Left ventricle myocardium superior (tissue), 1 donor: ENCODE measurements around the gene IGLL5. TPM values are rescaled to one million over a fixed set of nuclear protein-coding genes. Genes with fewer than 3 reads are reported as not detected.

ENCODE experiments used
- ATAC-seq: fragments of 200-7000 bp; cut with Tn5 transposase; one replicate; pipeline ENCODE4 v1.9.1; 2020; ENCODE audit warnings: mild to moderate bottlenecking, moderate library complexity
- DNase-seq: peaks from one replicate; pipeline ENCODE4 v3.0.0-alpha.2; 2020
- intact Hi-C: fragments of 100-400 bp; cut with micrococcal nuclease; formaldehyde crosslinking; loops from one replicate; pipeline ENCODE4 v1.11.0; 2022
- microRNA-seq: library from miRNA; unstranded; fragments of <30 nt; microRNA quantifications from one replicate; pipeline ENCODE4 v1.2.0, GENCODE V29; 2020; ENCODE audit warnings: borderline number of aligned reads
- total RNA-seq: library from RNA; stranded (reverse); fragmentation: NEBNext Ultra II Directional; extraction: Animal tissue kit (Norgen Biotek cat#: 25700); gene quantifications from one replicate; pipeline ENCODE4 v1.2.1, GENCODE V29; 2021
- donor health status: DM: no; HTN: yes; CAD: no; lungs with severe emphysema.

The IGLL5 gene
- total RNA-seq, 1 donor from 2014 or later, result 0.92 TPM

DNA sequence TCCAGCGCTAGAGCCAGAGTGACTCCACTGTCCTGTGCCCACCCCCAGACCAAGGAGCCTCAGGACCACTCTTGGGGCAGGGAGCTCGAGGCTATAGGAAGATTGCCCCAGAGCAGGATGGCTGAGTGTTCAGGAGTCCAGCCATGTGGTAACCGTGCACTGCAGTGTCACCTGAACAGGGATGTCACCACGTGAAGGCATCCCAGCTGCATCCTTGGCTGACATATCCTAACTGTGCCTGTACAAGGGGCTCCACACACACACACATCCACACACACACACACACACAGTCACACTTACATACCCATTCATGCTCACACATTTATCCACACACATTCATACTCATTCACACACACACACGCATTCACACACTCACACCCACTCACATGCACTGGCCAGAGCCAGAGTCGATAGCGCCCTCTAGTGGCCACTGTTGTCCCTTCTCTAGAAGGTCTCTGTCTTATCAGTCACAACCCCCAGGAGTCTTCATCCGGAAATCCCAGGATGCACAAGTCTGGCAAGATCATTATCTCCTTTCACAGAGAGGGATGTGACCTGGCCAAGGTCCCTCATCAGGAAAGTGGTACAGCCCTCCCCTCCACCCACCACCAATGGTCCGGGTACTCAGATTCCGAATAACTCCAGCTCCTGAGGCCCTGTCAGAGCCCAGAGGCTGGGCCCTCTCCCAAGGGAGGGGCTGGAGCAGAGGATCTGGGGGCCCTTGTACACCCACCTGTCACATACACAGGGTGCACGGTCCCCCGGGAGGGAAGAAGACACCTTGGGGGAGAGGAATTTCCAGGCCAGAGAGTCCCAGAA is 55.1 kb downstream of the IGLL5 start:
- intact Hi-C loops, result no loop called here
- ATAC-seq (peak; percentile 49), DNase-seq (peak; percentile 46)

DNA sequence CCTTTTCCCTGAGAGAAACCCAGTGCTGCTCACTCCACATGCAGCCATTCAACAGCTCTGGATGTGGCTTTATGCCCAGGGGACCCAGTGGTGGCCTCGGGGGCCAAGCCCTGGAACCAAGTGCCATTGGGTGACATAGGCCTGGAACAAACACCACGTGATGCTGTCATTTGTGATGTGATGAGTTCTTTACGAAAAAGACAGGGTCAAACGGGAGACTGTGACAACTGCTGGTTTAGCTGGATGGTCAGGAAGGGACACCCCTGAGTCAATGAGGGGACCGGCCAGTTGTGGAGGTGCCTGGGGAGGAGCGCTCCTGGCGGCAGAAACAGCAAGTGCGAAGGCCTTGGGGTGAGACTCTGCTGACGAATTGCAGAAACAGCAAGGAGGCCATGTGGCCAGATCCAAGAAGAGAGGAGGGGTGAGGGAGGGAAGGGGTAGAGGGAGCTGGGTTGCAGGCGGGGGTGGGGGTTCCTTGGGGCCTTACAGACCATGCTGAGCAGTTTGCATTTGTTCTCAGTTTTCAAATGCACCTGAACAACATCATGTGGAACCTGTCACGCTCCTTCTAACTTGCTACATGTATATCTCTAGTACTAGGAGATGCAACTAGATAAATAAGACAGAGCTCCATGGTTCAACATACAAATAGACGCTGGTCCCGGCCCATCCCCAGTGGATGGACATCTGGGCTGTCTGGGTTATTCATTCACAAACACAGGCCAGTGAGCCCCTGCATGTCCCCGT is 56.1 kb downstream of the IGLL5 start:
- no peak for DNase-seq
- ATAC-seq, result no peak
- intact Hi-C loops, result no loop called here

DNA sequence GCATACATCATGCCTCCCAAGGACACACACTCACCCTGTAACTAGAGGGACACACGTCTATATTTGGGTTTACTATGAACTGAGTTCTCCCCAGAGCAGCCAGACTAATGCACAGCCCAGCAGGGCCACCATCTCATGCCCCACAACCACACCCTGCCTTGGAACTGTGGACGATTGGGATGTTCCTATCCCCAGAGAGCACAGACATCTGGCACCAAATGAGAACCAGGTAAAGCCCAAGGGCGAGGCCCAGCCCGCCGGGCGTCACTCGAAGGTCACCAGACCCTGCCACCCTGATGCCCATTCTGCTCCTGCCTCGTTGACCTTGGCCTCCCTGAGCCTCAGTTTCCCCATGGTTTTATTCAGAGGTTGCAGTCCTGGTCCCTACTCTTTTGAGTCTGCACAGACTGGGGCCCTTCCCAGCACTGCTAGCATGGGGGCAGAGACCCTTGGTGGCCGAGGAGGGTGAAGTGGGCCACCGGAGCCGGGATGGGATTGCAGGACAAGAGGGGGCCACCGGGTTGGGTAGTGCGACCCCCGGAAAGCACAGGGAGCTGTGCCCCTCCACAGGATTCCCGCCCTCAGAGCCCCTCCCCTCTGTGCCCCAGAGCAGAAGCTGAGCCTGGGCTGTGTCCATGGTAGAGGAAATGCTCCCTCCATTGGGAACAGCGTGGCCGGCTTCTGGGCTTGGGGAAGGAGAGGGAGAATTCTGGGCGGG is 56.8 kb downstream of the IGLL5 start:
- ATAC-seq (no peak), DNase-seq (peak; percentile 7)
- intact Hi-C loops, result no loop called here

DNA sequence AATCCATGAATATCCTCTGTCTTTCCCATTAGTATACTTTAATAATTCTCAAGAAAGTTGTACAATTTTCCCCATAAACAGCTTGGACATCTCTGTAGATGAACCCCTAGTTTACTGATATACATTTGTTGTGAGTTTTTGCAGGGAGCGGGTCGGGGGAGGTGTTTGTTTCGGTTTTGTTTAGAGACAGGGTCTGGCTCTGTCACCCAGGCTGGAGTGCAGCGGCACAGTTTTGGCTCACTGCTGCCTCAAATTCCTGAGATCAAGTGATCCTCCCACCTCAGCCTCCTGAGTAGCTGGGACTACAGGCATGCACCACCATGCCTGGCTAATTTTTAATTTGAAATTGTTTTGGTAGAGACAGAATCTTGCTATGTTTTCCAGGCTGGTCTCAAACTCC is 57.6 kb downstream of the IGLL5 start:
- ATAC-seq, result no peak
- DNase-seq, result peak; percentile 12
- intact Hi-C loops, result no loop called here

Small RNA genes lying within 50 kb of the gene (microRNA-seq; reads per million reads assigned to microRNA genes)
- not detected for gene MIR5571

Other genes with a start within 250 kb of the IGLL5 start
- not detected for gene GGTLC2, start 243.2 kb upstream of the IGLL5 start, total RNA-seq
- gene GNAZ, start 182.7 kb downstream of the IGLL5 start, total RNA-seq, result 3.3 TPM